ENCODE measurements around the gene LAMB4. TPM values are rescaled to one million over a fixed set of nuclear protein-coding genes. Genes with fewer than 3 reads are reported as not detected.

The LAMB4 gene
- total RNA-seq, 1 donor from 2014 or later, result not detected

Other genes with a start within 250 kb of the LAMB4 start
- 39.3 and 43.8 TPM in 2 replicates for gene DLD, start 239.2 kb downstream of the LAMB4 start, total RNA-seq
- 315 and 406 TPM in 2 replicates for gene LAMB1, start 127.2 kb downstream of the LAMB4 start, total RNA-seq

All from lung microvascular endothelial cell (primary cell).